ENCODE measurements around the gene RABL6. TPM values are rescaled to one million over a fixed set of nuclear protein-coding genes. Genes with fewer than 3 reads are reported as not detected.
A peak's percentile ranks its signal among the peaks of the same experiment; 100 is the strongest.
"Not testable (repeated sequence)": the region's sequence is repeated elsewhere in the genome, so short reads cannot be mapped to it uniquely, and the experiment has no call there.

Gene RABL6
- total RNA-seq, 1 donor from 2014 or later, result 60.2 TPM

GRCh38 chr9:136795000-136795348 is 12.8 kb upstream of the RABL6 start:
- no peak for DNase-seq (ENCODE audit: low spot score)

DNA sequence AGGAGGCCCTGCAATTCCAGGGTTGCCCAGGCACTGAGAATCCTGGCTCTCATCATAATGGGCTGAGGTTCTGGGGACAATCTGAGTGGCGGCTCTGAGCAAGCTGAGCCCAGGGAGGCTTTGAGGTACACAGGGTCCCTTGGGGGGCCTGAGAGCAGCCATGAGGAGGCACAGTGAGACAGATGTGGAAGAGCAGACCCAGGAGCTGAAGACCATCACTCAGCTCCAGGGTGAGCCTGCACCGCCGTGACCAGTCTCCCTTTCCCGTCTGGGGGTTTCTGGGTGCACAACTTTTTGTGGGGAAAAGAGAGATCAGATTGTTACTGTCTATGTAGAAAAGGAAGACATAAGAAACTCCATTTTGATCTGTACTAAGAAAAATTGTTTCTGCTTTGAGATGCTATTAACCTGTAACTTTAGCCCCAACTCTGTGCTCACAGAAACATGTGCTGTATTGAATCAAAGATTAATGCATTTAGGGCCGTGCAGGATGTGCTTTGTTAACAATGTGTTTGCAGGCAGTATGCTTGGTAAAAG is 11.4 kb upstream of the RABL6 start, which contains the start of gene CCDC183:
TSS of gene CCDC183 (plus strand) at position 101 of the 537 bp plus-strand sequence. CDS start at position 161, 60 bp downstream.
- DNase-seq (ENCODE audit: low spot score), result no peak

DNA sequence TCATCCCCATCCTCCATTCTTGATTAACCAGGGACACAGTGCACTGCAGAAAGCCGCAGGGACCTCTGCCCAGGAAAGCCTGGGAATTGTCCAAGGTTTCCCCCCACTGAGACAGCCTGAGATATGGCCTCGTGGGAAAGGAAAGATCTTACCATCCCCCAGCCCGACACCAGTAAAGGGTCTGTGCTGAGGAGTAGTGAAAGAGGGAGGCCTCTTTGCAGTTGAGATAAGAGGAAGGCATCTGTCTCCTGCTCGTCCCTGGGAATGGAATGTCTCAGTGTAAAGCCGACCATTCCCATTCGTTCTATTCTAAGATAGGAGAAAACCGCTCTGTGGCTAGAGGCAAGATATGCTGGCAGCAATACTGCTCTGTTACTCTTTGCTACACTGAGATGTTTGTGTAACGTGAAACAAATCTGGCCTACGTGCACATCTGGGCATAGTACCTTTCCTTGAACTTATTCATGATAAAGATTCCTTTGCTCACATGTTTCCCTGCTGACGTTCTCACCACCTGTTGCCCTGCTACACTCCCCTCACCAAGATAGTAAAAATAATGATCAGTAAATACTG is 10.9 kb upstream of the RABL6 start:
- DNase-seq (ENCODE audit: low spot score), result not testable (repeated sequence)

- DNase-seq (ENCODE audit: low spot score), result no peak
Measured at GRCh38 chr9:136798708-136799078, 9.1 kb upstream of the RABL6 start.

DNA sequence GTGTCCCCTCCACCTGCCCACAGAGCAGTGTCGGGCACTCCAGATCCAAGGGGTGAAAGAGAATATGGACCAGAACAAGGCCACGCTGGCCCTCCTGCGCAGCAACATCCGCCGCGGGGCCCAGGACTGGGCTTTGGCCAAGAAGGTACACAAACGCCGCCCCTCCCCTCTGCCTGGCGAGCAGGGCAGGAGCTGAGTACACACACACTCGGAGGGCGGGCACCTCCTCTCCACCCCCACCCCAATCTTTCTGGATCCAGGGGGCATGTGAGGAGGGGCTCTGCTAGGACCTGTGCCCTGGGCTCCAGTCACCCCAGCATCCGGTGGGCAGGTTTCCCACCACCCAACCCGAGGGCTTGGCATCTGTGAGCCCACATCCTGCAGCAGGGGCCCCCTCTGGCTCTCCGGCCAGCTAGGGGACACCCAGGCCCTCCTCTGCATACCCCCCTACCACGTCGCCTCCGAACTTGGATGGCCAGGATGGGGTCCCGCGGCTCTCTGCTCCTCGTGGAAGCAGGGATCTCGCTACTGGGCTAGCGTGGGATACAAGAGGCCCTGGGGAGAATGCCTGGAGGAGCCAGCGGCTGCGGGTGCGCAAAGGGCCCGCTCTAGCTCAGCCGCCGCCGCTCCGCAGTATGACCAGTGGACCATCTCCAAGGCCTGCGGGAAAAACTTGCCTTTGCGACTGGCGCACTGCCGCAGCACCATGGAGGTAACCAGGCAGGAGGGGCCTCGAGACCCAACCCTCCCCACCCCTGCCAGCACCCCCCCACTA is 8.5 kb upstream of the RABL6 start:
- DNase-seq (ENCODE audit: low spot score), result no peak

DNA sequence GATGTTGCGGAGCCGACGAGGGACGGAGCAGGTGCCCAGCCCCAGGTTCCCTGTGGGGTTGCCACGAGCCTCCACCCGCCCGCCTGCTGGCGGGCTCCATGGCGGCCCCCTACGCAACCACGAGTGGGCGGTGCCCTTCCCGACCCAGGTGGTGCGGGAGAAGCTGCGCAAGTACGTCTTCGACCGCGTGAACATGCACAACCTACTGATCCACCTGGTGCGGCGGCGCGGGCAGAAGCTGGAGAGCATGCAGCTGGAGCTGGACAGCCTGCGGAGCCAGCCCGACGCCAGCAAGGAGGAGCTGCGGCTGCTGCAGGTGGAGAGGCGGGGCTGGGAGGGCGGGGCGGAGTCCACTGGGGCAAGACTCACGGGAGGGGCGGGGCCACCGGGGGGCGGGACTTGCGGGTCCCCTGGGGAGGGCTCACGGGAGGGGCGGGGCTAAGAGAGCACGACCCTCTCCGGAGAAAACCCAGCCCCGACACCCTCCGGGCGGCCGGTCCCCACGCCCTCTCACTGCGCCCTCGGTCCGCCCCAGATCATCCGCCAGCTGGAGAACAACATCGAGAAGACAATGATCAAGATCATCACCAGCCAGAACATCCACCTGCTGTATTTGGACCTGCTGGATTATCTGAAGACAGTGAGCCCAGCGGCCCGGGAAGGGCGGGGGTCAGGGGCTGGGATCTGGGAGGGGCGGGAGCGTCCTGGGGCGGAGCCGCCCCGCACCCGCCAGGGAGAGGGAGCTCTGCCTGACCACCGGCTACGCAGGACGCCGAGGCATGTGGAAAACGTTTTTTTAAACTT is 7.7 kb upstream of the RABL6 start:
- peak; percentile 80 for DNase-seq (ENCODE audit: low spot score)

DNA sequence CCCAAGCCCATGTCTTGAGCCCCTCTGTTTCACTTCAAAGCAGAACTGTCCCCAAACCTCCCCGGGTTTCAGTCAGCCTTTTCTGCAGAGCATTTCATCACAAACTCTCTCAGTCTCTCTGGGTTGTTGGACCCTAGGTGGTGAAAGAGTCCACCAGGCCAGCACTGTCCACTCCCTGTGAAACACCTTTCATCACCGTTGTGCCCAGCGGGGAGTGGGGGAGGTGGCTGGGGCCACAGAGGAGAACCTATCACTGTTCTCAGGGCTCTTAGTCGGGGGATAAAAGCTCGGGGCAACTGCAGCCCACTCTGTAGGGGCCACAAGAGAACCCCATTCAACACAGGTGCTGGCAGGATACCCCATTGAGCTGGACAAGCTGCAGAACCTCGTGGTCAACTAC is 5.4 kb upstream of the RABL6 start:
- DNase-seq (ENCODE audit: low spot score), result no peak

DNA sequence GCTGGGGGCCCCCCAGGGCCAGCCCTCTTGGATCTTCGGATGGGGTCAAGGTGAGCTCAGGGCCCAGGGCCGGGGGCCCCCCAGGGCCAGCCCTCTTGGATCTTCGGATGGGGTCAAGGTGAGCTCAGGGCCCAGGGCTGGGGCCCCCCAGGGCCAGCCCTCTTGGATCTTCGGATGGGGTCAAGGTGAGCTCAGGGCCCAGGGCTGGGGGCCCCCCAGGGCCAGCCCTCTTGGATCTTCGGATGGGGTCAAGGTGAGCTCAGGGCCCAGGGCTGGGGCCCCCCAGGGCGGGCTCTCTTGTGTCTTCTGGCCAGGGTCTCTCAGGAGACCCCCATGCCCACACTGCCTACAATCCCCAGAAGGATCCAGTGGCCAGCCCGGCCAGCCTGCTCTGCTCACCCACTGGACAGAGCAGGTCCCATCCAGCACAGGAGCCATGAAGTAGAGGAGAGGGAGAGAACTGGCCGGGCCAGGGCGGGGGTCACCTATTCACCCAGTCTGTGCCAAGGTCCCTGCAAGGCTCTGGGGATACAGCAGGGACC is 4.7 kb upstream of the RABL6 start:
- not testable (repeated sequence) for DNase-seq (ENCODE audit: low spot score)

- DNase-seq (ENCODE audit: low spot score), result no peak
Measured at GRCh38 chr9:136803551-136804508, 3.9 kb upstream of the RABL6 start.

DNA sequence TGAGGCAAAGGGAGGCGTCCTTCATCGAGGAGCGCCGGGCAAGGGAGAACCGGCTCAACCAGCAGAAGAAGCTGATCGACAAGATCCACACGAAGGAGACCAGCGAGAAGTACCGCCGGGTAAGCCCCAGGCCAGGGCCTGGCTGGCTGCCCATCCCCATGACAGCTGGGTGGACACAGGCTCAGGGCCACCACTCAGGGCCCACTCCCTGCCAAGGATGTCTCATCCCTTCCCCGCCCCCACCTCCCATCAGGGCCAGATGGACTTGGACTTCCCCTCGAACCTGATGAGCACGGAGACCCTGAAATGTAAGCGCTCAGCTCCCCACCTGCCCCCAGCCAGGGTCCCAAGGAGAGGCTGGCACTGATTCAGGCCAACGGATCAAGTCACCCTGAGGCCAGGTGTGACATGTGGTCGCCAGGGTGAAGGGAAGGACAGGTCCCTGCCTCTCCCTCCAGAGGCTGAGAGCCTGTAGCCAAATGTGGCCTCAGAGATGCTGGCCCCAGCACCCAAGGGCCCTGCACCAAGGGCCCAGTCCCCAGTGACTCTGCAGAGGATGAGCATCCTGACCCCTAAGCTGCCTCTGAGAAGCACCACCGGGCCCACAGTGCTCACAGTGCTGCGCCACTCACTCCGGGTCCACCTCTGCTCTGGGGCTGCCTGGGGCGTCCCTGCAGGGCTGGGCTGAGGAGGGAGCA is 3.1 kb upstream of the RABL6 start:
- DNase-seq (ENCODE audit: low spot score), result no peak

DNA sequence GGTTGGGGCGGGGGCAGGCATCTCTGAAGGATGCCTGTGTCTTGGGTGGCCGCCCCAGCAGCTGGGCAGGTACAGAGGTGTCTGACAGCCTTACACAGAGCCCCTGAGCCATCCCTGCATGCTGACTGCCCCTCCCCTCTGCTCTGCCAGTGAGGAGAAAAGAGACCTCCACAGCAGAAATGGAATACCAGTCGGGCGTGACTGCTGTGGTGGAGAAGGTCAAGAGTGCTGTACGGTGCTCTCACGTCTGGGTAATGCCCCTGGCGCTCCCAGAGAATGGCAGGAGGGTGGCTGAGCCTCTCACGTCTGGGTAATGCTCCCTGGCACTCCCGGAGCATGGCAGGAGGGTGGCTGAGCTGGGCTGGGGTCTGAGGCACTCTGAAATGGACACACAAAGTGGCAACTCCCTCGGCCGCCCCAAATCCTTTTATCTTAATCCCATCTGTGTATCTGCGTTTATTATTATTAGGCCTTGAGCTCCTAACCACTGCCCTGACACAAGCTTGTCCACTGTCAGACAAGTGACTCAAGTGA is 2.5 kb upstream of the RABL6 start:
- no peak for DNase-seq (ENCODE audit: low spot score)

GRCh38 chr9:136806067-136806466 is 1.7 kb upstream of the RABL6 start:
- peak; percentile 41 for DNase-seq (ENCODE audit: low spot score)

DNA sequence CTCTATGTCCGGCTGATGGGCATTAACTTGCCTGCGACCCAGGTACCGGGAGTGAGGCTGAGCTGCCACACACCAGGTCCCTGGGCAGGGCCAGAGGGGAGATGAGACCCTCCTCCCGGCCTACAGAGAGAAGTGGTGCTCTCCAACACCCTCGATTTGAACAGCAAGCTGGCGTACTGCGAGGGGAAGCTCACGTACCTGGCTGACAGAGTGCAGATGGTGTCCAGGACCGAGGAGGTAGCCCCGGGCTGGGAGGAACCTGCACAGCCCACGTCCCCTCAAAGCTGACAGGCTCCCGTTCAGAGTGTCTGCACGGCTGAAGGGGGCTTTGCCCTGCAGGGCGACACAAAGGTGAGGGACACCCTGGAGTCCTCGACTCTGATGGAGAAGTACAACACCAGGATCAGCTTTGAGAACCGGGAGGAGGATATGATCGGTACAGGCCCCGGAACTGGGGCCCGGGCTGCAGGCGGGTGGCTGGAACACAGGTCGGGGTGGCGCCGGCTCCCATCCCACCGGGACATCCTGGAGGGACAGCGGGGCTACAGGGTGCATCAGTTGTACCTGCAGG is 1.0 kb upstream of the RABL6 start:
- DNase-seq (ENCODE audit: low spot score), result peak; percentile 45

- no peak for DNase-seq (ENCODE audit: low spot score)
Measured at GRCh38 chr9:136808075-136808805, 492 bp downstream of the RABL6 start.

- no peak for DNase-seq (ENCODE audit: low spot score)
Measured at GRCh38 chr9:136808806-136809158, 1.0 kb downstream of the RABL6 start.

GRCh38 chr9:136814725-136815421 is 7.1 kb downstream of the RABL6 start:
- DNase-seq (ENCODE audit: low spot score), result no peak

DNA sequence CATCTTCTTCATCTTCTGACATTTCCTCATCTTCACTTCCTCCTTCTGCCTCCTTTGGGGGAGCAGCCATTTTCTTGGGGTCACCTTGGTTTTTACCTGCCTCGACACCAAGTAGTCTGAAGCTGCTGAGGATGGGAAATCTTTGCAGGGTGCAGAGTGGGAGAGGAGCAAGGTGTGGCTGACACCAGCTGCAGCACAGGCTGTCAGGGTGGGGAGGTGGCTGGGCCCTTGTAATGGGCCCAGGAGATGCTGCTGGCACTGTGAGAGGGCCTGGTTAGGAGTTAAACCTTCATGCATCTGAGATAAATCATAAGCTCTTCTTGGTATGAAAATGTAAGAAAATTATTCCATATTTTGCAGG is 7.7 kb downstream of the RABL6 start:
- DNase-seq (ENCODE audit: low spot score), result no peak

GRCh38 chr9:136820971-136821825 is 13.4 kb downstream of the RABL6 start:
- no peak for DNase-seq (ENCODE audit: low spot score)

Measured in ureter (tissue), 1 donor.